HepG2 (cell line): Measurements from ENCODE around the gene TPGS1. TPM values are rescaled to one million over a fixed set of nuclear protein-coding genes. Genes with fewer than 3 reads are reported as not detected.

Experiments
- FOXJ3 ChIP-seq: sonication (generic); formaldehyde crosslinking; IDR thresholded peaks from 2 replicates; pipeline ENCODE4 v1.4.0; 2020; ENCODE audit warnings: missing genetic modification reagents, mild to moderate bottlenecking, borderline replicate concordance
- MIXL1 ChIP-seq: IDR thresholded peaks from 2 replicates; pipeline ENCODE4 v1.6.1; 2016
- PAX8 ChIP-seq: sonication (generic); formaldehyde crosslinking; IDR thresholded peaks from 2 replicates; pipeline ENCODE4 v1.8.0; 2022; ENCODE audit warnings: mild to moderate bottlenecking, missing genetic modification reagents, borderline replicate concordance
- PCBP1 ChIP-seq: fragments of 200-400 bp; formaldehyde crosslinking; IDR thresholded peaks from 2 replicates; pipeline ENCODE4 v1.6.1; 2017; ENCODE audit warnings: mild to moderate bottlenecking, low read depth, low read length, borderline replicate concordance
- SRSF9 ChIP-seq: fragments of 200-400 bp; formaldehyde crosslinking; IDR thresholded peaks from 2 replicates; pipeline ENCODE4 v1.6.1; 2018; ENCODE audit warnings: borderline replicate concordance, mild to moderate bottlenecking, low read depth, low read length; ENCODE audit not compliant: insufficient read depth, poor library complexity, severe bottlenecking
- ZIK1 ChIP-seq: sonication (generic); formaldehyde crosslinking; IDR thresholded peaks from 2 replicates; pipeline ENCODE4 v1.5.0; 2020; ENCODE audit warnings: mild to moderate bottlenecking, low read depth, missing genetic modification reagents, borderline replicate concordance
- ZNF225 ChIP-seq: sonication (generic); formaldehyde crosslinking; IDR thresholded peaks from 2 replicates; pipeline ENCODE4 v1.4.0; 2020; ENCODE audit warnings: mild to moderate bottlenecking, missing genetic modification reagents
- ZNF761 ChIP-seq: sonication (generic); formaldehyde crosslinking; conservative IDR thresholded peaks from 2 replicates; pipeline ENCODE4 v1.4.0; 2020; ENCODE audit warnings: mild to moderate bottlenecking, missing genetic modification reagents
- polyA plus RNA-seq, 8 experiments: library from polyadenylated mRNA; depleted of rRNA in 3 of 8; stranded (reverse) in 7 of 8; unstranded in 1 of 8; fragments of >200 nt; fragmentation: Illumina TruSeq in 4 of 8; extraction: Trizol in 4 of 8; gene quantifications; 2 replicates each; pipeline versions ENCODE4 v1.2.1 to v1.2.3, GENCODE V29; 2011 to 2016; ENCODE audit warnings: low read depth in 4 of 8, missing spikeins in 1 of 8, mixed read lengths in 1 of 8; ENCODE audit not compliant: insufficient read depth in 1 of 8
- total RNA-seq, 5 experiments: library from RNA; depleted of rRNA; stranded (reverse); fragments of >200 nt; fragmentation: Illumina TruSeq; extraction: Trizol; gene quantifications; 2 replicates each; pipeline ENCODE4 v1.2.3, GENCODE V29; 2016; ENCODE audit warnings: low read depth in 1 of 5
- TF ChIP-seq, protein P1 (sequence below): IDR thresholded peaks from 2 replicates; pipeline ENCODE4 v1.6.1; 2018; ENCODE audit warnings: missing genetic modification reagents
- TF ChIP-seq, protein P2 (sequence below): sonication (generic); formaldehyde crosslinking; conservative IDR thresholded peaks from 2 replicates; pipeline ENCODE4 v1.4.0; 2020; ENCODE audit warnings: missing genetic modification reagents
- TF ChIP-seq, protein P3 (sequence below): sonication (generic); formaldehyde crosslinking; IDR thresholded peaks from 2 replicates; pipeline ENCODE4 v1.5.1; 2020; ENCODE audit warnings: missing genetic modification reagents, mild to moderate bottlenecking, borderline replicate concordance
- TF ChIP-seq, protein P4 (sequence below): sonication (generic); formaldehyde crosslinking; IDR thresholded peaks from 2 replicates; pipeline ENCODE4 v1.9.0; 2021; ENCODE audit warnings: missing genetic modification reagents, borderline replicate concordance
- TF ChIP-seq, protein P5 (sequence below): sonication (generic); formaldehyde crosslinking; IDR thresholded peaks from 2 replicates; pipeline ENCODE4 v1.4.0; 2020; ENCODE audit warnings: missing genetic modification reagents, borderline replicate concordance
- TF ChIP-seq, protein P6 (sequence below): sonication (generic); formaldehyde crosslinking; IDR thresholded peaks from 2 replicates; pipeline ENCODE4 v1.4.0; 2020; ENCODE audit warnings: missing genetic modification reagents

Gene TPGS1
- total and polyA plus RNA-seq, 2 of the 13 experiments (the other 11 are each of a cell fraction or from before 2014, with no cell fraction given) = 1.1 to 6.2 TPM

DNA sequence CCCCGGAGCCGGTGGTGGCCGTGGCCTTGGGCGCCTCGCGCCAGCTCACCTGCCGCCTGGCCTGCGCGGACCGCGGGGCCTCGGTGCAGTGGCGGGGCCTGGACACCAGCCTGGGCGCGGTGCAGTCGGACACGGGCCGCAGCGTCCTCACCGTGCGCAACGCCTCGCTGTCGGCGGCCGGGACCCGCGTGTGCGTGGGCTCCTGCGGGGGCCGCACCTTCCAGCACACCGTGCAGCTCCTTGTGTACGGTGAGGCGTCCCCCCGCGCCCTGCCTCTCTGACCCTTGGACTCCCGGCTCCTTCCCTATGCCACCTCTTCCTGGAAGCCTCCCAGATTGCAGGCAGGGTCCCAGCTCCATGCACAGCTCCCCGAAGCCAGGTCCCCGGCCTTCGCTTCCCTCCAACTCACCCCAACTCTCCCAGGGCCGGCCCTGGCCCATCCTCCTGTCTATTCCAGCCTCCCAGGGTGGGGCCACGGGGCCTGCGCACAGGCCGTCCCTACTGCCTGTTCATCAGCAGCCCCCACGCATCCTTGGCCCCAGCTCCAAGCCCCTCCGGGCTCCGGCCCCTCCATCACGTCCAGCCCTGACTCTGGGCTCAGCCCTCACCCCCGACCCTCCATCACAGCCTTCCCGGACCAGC, 9.3 kb upstream of the TPGS1 start (continued):
- TF ChIP-seq PCBP1 = no peak
- no peak for TF ChIP-seq FOXJ3 (CRISPR knock-in tag)
- TF ChIP-seq, protein P1, sequence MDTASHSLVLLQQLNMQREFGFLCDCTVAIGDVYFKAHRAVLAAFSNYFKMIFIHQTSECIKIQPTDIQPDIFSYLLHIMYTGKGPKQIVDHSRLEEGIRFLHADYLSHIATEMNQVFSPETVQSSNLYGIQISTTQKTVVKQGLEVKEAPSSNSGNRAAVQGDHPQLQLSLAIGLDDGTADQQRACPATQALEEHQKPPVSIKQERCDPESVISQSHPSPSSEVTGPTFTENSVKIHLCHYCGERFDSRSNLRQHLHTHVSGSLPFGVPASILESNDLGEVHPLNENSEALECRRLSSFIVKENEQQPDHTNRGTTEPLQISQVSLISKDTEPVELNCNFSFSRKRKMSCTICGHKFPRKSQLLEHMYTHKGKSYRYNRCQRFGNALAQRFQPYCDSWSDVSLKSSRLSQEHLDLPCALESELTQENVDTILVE (CRISPR knock-in tag) = no peak
- TF ChIP-seq ZNF761 (CRISPR knock-in tag) = 0 out of 2 replicates have a peak, but pooled peaks have one; percentile 44
- TF ChIP-seq, protein P2, sequence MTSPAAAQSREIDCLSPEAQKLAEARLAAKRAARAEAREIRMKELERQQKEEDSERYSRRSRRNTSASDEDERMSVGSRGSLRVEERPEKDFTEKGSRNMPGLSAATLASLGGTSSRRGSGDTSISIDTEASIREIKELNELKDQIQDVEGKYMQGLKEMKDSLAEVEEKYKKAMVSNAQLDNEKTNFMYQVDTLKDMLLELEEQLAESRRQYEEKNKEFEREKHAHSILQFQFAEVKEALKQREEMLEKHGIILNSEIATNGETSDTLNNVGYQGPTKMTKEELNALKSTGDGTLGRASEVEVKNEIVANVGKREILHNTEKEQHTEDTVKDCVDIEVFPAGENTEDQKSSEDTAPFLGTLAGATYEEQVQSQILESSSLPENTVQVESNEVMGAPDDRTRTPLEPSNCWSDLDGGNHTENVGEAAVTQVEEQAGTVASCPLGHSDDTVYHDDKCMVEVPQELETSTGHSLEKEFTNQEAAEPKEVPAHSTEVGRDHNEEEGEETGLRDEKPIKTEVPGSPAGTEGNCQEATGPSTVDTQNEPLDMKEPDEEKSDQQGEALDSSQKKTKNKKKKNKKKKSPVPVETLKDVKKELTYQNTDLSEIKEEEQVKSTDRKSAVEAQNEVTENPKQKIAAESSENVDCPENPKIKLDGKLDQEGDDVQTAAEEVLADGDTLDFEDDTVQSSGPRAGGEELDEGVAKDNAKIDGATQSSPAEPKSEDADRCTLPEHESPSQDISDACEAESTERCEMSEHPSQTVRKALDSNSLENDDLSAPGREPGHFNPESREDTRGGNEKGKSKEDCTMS (CRISPR knock-in tag) = no peak
- TF ChIP-seq, protein P3, sequence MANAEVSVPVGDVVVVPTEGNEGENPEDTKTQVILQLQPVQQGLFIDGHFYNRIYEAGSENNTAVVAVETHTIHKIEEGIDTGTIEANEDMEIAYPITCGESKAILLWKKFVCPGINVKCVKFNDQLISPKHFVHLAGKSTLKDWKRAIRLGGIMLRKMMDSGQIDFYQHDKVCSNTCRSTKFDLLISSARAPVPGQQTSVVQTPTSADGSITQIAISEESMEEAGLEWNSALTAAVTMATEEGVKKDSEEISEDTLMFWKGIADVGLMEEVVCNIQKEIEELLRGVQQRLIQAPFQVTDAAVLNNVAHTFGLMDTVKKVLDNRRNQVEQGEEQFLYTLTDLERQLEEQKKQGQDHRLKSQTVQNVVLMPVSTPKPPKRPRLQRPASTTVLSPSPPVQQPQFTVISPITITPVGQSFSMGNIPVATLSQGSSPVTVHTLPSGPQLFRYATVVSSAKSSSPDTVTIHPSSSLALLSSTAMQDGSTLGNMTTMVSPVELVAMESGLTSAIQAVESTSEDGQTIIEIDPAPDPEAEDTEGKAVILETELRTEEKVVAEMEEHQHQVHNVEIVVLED (CRISPR knock-in tag) = no peak
- no peak for TF ChIP-seq ZNF225 (CRISPR knock-in tag)
- TF ChIP-seq, protein P4, sequence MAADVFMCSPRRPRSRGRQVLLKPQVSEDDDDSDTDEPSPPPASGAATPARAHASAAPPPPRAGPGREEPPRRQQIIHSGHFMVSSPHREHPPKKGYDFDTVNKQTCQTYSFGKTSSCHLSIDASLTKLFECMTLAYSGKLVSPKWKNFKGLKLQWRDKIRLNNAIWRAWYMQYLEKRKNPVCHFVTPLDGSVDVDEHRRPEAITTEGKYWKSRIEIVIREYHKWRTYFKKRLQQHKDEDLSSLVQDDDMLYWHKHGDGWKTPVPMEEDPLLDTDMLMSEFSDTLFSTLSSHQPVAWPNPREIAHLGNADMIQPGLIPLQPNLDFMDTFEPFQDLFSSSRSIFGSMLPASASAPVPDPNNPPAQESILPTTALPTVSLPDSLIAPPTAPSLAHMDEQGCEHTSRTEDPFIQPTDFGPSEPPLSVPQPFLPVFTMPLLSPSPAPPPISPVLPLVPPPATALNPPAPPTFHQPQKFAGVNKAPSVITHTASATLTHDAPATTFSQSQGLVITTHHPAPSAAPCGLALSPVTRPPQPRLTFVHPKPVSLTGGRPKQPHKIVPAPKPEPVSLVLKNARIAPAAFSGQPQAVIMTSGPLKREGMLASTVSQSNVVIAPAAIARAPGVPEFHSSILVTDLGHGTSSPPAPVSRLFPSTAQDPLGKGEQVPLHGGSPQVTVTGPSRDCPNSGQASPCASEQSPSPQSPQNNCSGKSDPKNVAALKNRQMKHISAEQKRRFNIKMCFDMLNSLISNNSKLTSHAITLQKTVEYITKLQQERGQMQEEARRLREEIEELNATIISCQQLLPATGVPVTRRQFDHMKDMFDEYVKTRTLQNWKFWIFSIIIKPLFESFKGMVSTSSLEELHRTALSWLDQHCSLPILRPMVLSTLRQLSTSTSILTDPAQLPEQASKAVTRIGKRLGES (CRISPR knock-in tag) = no peak
- no peak for TF ChIP-seq PAX8 (CRISPR knock-in tag)
- TF ChIP-seq, protein P5, sequence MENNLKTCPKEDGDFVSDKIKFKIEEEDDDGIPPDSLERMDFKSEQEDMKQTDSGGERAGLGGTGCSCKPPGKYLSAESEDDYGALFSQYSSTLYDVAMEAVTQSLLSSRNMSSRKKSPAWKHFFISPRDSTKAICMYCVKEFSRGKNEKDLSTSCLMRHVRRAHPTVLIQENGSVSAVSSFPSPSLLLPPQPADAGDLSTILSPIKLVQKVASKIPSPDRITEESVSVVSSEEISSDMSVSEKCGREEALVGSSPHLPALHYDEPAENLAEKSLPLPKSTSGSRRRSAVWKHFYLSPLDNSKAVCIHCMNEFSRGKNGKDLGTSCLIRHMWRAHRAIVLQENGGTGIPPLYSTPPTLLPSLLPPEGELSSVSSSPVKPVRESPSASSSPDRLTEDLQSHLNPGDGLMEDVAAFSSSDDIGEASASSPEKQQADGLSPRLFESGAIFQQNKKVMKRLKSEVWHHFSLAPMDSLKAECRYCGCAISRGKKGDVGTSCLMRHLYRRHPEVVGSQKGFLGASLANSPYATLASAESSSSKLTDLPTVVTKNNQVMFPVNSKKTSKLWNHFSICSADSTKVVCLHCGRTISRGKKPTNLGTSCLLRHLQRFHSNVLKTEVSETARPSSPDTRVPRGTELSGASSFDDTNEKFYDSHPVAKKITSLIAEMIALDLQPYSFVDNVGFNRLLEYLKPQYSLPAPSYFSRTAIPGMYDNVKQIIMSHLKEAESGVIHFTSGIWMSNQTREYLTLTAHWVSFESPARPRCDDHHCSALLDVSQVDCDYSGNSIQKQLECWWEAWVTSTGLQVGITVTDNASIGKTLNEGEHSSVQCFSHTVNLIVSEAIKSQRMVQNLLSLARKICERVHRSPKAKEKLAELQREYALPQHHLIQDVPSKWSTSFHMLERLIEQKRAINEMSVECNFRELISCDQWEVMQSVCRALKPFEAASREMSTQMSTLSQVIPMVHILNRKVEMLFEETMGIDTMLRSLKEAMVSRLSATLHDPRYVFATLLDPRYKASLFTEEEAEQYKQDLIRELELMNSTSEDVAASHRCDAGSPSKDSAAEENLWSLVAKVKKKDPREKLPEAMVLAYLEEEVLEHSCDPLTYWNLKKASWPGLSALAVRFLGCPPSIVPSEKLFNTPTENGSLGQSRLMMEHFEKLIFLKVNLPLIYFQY (CRISPR knock-in tag) = no peak
- TF ChIP-seq, protein P6, sequence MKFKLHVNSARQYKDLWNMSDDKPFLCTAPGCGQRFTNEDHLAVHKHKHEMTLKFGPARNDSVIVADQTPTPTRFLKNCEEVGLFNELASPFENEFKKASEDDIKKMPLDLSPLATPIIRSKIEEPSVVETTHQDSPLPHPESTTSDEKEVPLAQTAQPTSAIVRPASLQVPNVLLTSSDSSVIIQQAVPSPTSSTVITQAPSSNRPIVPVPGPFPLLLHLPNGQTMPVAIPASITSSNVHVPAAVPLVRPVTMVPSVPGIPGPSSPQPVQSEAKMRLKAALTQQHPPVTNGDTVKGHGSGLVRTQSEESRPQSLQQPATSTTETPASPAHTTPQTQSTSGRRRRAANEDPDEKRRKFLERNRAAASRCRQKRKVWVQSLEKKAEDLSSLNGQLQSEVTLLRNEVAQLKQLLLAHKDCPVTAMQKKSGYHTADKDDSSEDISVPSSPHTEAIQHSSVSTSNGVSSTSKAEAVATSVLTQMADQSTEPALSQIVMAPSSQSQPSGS (CRISPR knock-in tag) = no peak
- no peak for TF ChIP-seq SRSF9
- no peak for TF ChIP-seq ZIK1
- TF ChIP-seq MIXL1 (CRISPR knock-in tag) = no peak
